ENCODE results near the gene MTM1.

- TF ChIP-seq EZH2phosphoT487 (IDR thresholded peaks at IDR 0.05; ENCODE audit: insufficient read depth, low read depth) (no peak), EZH2 (IDR thresholded peaks at IDR 0.05; ENCODE audit: insufficient read depth, poor library complexity, severe bottlenecking) (no peak)
These were observed 30.8 kb downstream of the MTM1 start for GRCh38 chrX:150599226-150599625.

Measured in GM23248 (cell line).